Measurements from ENCODE around the gene HOXC6.

- TF ChIP-seq EP300 (IDR thresholded peaks at IDR 0.05) (no peak), CTCF (IDR thresholded peaks at IDR 0.05) (no peak), POLR2A (IDR thresholded peaks at IDR 0.05) (no peak)
These were observed 5.1 kb downstream of the HOXC6 start for GRCh38 chr12:54033106-54033979.

Measured in tibial nerve (tissue), 4 donors.